ENCODE data around the gene NLRC5.
"Not testable (repeated sequence)": the region's sequence is repeated elsewhere in the genome, so short reads cannot be mapped to it uniquely, and the experiment has no call there.

The NLRC5 gene

DNA sequence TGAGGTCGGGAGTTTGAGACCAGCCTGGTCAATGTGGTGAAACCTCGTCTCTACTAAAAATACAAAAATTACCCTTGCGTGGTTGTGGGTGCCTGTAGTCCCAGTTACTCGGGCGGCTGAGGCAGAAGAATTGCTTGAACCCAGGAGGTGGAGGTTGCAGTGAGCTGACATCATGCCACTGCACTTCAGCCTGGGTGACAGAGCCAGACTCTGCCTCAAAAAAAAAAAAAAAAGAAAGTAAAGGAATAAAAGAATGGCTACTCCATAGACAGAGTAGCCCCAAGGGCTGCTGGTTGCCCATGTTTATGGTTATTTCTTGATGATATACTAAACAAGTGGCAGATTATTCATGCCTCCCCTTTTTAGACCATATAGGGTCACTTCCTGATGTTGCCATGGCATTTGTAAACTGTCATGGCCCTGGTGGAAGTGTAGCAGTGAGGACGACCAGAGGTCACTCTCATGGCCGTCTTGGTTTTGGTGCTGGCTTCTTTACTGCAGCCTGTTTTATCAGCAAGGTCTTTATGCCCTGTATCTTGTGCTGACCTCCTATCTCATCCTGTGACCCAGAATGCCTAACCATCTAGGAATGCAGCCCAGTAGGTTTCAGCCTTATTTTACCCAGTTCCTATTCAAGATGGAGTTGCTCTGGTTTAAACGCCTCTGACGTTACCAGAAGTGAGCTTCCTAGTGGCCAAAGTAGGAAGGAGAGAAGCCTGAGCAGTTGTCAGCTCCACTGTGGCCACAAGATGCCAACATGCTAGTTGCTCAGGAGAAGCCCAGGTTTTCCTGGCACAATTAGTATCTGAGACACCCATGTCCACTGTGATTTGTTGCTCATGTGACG, 120.1 kb downstream of the NLRC5 start:
- not testable (repeated sequence) for FAIRE-seq

DNA sequence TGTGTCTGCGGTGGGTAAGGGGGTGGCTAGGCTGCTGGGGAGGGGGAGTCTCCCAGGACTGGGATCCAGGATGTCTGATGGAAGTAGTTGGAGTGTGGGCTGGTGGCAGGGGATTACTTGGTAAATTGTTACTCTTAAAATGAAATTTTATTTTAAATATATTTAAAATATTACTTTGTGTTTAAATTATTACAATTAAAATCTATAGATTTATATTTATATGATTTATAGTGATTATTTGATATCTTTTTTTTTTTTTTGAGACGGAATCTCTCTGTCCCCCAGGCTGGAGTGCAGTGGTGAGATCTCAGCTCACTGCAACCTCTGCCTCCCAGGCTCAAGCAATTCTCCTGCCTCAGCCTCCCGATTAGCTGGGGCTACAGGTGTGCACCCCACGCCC, 121.6 kb downstream of the NLRC5 start:
- no peak for FAIRE-seq

DNA sequence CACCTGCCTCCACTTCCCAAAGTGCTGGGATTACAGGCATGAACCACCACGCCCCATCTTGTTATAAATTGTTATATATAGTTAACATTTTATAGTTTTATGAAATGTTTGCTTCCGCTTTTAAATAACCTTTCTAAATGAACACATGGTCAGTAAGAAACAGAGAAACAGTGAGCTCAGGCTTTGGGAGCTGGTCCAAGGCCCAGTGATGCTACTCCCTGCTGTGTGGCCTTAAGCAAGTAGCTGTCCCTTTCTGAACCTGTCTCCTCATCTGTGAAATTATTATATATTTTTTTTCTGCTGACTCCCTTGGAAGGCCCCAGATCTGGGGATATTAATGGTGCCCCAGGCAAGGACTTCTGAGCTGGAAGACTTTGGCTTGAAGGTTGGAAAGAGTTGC, 122.1 kb downstream of the NLRC5 start:
- no peak for FAIRE-seq

DNA sequence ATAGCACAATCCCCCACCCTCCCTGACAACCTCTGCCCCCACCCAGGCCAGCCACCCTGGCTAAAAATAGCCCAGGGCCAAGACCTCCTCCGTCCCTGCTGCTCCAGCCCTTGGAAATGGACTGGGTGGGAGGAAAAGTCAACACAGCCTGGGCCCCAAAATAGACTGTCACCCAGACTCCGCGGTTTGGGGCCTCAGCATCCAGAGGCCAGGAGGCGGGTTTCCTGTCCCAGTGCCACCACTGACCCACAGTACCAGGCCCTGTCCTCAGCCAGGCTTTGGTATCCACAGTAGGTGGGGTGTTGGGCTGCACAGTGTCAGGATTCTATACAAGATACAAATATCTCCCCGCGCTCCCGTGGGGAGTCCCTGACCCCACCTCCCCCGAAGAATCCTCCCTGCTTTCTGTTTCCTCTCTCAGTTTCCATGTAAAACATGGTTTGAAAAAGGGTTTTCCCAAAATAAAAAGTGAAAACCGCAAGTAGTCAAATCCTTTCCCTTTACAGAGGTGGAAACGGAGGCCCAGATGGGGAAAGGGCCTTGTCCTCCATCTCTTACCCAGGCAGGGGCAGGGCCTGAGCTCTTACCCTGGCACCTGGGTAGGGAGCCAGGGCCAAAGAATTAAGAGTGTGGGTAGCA, 123.2 kb downstream of the NLRC5 start:
- no peak for FAIRE-seq

- FAIRE-seq, result no peak
Measured at GRCh38 chr16:57113042-57113453, 123.7 kb downstream of the NLRC5 start.

- FAIRE-seq, result no peak
Measured at GRCh38 chr16:57113664-57114063, 124.3 kb downstream of the NLRC5 start.

GRCh38 chr16:57115168-57115513, 125.8 kb downstream of the NLRC5 start:
- FAIRE-seq, result no peak

- FAIRE-seq, result no peak
Measured at GRCh38 chr16:57115514-57116182, 126.3 kb downstream of the NLRC5 start.

DNA sequence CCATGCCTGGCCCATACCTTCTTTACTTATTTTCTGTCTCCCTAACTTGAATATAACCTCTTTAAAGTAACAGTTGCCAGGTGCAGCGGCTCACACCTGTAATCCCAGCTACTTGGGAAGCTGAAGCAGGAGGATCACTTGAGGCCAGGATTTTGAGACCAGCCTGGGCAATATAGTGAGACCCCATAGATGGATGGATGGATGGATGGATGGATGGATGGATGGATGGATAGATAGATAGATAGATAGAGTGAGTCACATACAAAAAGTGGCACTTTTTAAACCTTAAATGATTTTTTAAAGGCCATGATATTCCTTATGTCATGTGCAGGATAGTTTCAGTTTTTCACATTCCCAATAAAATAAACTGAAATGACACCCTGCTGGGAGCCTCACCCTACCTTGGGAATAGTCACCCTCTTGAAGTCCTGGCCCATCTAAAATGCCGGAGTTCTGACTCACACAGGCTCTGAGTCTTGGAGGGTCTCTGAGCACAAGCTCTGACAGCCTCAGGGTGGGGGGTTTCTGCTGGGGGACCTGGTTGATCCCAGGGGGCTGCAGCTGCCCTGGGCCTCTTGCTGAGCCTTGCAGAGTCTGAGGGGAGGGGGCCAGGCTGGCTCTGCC, 129.2 kb downstream of the NLRC5 start:
- FAIRE-seq, result no peak

GRCh38 chr16:57123216-57123973, 134.0 kb downstream of the NLRC5 start:
- no peak for FAIRE-seq

- no peak for FAIRE-seq
Measured at GRCh38 chr16:57123974-57124674, 134.8 kb downstream of the NLRC5 start.

- no peak for FAIRE-seq
Measured at GRCh38 chr16:57125376-57125775, 136.0 kb downstream of the NLRC5 start.

- FAIRE-seq, result no peak
Measured at GRCh38 chr16:57125969-57126368, 136.6 kb downstream of the NLRC5 start.

GRCh38 chr16:57126411-57126810, 137.1 kb downstream of the NLRC5 start:
- FAIRE-seq, result no peak

DNA sequence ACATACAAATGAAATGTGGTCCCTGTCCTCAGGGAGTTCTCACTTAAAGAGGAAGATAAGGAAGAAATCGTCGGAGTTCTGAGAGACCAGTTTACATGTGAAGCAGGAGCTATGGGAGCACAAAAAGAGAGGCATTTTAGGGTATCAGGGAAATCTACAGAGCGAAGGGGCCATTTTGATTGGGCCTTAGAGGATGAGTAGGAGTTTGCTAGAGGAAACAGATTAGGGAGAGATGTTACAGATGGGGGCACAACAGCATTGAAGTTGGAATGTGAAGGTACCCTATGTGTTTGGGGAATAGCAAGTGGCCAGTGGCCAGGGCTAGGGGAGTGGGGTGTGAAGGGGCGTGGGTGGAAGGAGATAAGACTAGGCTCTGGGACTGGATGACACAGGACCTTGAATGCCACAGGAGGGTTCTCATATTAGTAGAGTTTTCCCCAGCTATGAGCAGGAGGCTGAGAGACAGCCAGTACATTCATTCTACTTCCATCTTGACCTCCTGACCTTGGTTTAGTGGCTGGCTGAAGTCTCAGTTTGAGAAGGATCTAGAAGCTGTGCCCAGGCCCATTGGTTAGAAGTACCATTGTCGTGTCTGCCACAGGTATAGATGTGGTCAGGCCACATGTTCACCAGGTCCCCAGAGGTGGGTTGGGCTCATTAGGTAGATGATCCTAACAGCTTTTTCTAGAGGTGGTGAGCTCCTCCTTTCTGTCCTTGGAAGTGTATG, 137.8 kb downstream of the NLRC5 start:
- no peak for FAIRE-seq

DNA sequence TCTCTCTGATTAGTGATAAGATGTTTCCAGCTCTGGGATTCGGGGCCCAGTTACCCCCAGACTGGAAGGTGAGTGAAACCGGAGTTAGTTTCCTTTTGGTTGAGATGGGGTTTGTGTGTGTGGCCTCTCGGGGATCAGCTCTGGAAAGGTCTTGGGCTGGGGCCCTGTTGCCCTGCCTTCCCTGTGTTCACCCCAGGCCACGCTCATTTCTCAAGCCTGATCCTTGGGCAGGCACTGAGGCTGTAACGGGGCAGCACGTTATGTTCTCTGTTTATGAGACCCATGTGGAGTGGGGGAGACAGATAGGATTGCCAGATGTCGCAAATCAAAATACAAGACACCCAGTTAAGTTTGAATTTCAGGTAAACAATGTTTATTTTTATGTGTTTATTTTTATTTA, 138.5 kb downstream of the NLRC5 start:
- no peak for FAIRE-seq

- no peak for FAIRE-seq
Measured at GRCh38 chr16:57128771-57129389, 139.5 kb downstream of the NLRC5 start.

DNA sequence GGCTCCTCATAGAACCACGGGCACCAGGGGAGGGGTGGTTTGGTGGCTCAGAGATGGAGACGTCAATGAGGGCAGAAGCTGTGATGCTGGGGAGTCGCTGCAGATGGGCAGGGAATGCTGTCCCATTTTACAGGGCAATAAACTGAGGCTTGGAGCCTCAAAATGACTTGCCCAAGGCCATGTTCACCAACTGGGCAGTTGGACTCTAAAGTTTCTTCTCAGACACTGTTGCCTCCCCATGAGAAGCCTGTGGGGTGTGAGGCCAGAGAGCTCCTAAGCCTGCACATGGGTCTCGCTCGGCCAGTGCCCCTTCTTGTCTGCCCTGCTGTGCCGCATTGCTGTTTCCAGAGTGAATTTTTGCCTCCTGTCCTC, 141.6 kb downstream of the NLRC5 start:
- FAIRE-seq, result no peak

DNA sequence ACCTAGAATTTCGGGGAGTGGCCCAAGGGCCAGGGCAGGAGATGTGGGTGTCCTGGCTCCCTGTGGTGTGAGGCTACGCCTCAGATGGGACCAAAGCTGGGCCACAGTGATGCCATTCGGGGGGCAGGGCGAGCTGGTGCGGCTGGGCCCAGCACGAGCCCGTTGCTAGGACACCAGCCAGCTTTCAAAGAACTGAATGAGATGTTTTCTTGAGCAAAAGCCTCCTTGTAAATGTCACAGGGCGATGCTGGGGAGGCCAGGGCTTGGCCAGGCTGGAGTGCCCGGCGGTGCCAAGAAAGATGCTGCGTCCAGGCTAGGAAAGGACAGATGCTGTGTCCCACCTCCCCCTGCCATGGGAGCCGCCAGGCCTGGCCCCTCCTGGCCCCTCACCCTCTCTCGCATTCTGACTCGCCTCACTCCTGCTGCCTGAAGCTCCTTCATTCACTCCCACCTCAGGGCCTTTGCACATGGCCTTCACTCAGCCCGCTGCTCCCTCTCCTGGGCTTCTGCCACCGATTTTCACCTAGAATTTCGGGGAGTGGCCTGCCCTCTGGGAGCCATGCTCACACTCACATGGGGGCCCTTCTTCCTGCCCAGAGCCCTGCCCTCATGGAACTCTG, 142.1 kb downstream of the NLRC5 start:
- FAIRE-seq, result no peak

GRCh38 chr16:57132470-57132869, 143.1 kb downstream of the NLRC5 start:
- peak; percentile 31 for FAIRE-seq
